ENCODE measurements around the gene COPE.

Gene COPE

DNA sequence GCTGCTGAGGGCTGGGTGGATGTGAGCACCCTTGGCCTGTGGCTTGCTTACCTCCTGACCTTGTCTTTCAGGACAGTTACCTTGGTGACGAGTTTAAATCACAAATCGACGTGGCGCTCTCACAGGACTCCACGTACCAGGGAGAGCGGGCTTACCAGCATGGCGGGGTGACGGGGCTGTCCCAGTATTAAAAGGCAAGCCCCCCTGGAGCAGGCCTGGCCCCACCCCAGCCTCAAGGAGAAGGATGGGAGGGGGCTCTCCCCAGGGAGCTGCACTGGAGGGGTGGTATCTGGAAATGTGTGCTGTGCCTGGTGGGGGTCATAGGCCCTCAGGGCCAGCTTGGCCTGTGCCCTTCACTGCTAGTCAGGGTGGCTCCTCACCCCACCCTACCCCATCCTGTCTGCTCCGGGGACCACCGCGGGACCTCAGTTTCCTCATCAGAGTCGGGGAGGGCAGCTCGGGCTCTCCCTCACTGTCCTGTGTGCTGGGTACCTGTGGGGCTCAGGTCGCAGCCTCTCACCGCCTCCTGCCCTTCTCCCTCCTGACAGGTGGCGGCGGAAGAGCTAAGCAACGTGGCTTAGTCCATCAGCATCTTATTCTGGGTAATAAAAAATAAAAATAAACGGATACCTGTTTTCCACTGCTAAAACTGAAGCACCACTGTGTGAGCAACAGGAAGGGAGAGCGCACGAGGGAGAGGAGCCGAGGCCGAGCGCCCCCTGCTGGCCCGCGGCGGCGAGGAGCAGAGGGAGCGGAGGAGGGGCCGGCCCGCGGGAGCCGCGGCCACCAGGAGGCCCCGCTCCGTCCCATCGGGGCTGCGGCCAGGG is 53.0 kb downstream of the COPE start:
- peak; percentile 66 for DNase-seq

DNA sequence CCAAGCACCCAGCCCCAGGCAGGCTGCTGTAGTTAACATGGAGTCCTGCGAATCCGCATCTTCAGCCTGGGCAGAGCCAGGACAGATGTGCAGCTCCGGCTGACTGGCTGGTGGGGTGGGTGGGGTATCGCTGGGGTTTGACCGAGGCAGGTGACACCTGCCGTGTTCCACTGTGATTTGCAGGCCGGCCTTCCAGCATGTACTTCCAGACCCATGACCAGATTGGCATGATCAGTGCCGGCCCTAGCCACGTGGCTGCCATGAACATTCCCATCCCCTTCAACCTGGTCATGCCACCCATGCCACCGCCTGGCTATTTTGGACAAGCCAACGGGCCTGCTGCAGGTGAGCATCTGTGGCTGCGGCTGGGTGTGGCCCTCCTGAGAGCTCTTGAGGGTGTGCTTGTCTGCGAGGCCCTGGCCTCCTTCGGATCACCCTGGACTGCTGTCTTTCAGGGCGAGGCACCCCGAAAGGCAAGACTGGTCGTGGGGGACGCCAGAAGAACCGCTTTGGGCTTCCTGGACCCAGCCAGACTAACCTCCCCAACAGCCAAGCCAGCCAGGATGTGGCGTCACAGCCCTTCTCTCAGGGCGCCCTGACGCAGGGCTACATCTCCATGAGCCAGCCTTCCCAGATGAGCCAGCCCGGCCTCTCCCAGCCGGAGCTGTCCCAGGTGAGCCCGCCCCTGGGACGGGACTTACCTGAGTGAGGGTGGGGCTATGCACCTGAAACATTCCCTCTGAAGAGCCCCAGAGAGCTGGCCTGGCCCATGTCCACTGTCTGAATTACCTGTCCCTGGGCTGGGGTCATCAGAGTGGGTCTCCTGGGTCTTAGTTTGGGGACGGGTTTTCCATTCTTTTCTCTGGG is 53.8 kb downstream of the COPE start:
- no peak for DNase-seq

DNA sequence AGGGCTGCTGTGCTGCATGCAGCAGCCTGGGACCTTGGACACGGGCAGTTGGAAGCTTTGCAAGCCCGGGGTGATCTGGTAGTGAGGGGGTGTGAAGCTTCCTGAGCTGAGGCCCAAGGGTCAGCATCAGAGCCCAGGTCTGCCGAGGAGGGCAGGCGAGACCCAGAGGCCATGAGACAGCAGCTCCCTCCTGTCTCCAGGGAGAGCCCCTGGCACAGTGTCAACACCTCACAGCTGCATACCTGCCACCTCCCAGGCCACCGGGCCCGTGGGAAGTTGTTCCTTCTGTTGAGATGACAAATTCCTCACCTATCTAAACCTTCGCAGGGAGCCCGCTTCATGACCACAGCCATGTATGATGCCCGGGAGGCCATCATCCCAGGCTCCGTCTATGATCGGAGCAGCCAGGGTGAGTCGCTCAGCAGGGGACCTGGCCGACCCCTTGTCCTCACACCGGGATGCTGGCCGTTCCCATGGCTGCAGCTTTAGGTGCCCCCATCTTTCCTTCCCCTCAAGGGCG is 55.3 kb downstream of the COPE start:
- no peak for DNase-seq

DNA sequence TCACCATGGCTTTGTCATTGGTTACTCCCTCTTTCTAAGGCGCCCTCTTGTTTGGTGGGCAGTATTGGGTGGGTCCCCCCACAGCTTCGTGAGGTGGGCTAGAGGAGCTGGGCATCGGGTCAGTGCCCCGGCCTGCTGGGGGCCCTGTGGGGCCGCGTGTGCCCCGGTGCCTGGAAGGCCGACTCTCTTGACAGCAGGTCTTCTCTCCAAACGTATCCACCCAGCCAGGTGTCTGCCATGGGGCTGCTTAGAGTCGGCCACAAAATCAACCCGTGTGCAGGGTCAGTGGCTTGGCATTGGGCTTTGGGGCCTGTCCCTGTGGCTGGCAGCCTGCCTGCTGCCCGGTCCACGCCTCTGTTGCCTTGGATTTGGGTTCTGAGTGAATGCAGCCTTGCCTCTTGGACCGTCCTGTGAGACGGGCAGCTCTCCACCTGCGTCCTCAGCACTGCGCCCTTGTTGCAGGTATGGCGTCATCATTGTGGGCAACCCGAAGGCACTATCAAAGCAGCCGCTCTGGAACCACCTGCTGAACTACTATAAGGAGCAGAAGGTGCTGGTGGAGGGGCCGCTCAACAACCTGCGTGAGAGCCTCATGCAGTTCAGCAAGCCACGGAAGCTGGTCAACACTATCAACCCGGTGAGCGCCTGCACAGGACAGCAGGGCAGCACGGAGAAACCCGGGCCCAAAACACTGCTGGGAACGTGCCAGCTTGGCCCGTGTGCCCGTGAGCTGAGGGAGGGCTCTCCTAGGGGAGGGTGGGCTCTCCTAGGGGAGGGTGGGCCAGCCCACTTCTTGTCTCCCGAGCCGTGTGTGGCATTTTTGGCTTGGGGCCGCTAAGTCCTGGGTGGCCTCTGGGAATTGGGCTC is 56.0 kb downstream of the COPE start:
- no peak for DNase-seq

DNA sequence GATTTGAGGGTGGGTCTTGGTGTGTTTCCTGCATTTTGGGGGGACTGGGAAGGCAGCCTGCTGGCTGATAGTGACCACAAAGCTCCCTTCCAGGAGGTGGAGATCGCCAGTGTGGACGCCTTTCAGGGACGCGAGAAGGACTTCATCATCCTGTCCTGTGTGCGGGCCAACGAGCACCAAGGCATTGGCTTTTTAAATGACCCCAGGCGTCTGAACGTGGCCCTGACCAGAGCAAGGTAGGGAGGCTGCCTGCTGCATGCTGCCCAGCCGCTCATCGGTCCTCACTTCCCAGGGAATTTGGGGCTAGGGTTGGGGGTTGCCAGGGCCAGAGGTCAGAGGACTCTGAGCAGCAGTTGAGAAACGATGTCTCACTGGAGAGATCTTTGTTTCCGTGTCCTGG is 57.3 kb downstream of the COPE start:
- no peak for DNase-seq

DNA sequence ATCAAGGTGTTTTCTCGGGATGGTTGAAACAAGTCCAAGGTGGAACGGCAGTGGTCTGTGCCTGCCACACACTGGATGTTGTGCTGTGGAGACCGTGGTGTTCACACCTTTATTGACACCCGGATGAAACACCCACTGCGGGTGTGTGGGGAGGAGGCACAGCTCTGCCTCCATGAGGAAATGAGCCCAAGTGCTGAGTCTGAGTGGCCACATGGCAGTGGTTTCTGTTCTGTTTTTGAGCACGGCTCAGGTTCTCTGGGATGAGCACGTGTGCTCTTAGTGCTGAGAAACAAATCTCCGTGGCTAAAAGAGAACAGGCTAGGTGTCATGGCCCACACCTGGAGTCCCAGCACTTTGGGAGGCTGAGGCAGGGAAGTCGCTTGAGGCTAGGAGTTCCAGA is 58.0 kb downstream of the COPE start:
- no peak for DNase-seq

DNA sequence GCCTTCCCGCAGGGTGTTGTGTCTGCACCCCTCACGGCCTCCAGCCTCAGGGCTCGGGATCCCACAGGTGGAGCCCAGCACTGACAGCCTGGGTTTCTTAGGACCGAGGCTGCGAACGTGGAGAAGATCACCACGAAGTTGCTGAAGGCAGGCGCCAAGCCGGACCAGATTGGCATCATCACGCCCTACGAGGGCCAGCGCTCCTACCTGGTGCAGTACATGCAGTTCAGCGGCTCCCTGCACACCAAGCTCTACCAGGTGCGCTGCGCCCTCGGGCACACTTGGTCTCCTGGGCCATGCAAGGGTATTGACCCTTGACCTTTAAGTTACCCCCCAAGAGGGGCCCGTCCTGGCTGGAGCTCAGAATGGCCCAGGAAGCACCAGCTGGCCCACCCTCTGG is 58.5 kb downstream of the COPE start:
- no peak for DNase-seq

DNA sequence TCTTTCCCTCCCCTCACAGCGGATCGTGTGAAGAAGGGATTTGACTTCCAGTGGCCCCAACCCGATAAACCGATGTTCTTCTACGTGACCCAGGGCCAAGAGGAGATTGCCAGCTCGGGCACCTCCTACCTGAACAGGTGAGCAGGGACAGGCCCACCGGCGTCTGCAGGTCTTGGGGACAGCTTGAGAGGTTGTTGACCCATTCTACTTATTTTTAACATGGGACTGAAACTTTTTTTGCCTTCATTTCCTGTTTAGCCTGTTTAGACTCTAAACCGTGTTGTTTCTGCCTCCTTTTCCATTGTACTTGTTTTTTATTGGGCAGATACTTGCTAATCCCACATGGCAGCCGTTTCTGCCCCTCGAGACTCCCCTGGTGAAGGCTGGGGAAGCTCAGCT is 58.9 kb downstream of the COPE start:
- DNase-seq = no peak

DNA sequence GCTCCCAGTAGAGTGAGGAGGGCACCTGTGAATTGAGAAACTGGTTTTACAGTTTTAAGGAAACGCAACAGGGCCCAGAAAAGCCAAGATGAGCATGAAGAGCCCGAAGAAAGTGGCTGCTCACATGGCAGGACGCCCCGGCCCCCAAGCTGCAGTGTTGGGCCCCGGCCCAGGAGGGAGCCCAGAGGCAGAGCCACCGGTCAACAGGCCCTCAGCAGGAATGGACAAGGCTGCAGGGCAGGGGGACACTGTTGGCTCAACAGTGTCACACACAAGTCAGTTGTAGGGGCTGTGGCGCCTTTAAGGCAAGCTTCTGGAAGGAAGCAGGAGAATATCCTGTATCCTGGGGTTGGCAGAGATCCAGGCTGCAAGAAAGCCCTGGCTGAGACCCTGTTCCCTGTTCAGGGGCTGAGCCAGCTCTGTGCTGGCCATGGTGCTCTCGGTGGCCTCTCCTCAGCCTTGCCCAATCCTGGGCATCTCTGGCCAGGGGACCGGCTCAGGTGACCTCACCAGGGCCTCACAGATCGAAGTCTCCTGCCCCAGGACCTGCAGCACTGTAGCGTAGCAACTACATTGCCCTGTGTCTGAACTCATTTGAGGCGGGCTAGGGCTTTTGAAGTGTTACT is 59.4 kb downstream of the COPE start:
- DNase-seq = no peak

DNA sequence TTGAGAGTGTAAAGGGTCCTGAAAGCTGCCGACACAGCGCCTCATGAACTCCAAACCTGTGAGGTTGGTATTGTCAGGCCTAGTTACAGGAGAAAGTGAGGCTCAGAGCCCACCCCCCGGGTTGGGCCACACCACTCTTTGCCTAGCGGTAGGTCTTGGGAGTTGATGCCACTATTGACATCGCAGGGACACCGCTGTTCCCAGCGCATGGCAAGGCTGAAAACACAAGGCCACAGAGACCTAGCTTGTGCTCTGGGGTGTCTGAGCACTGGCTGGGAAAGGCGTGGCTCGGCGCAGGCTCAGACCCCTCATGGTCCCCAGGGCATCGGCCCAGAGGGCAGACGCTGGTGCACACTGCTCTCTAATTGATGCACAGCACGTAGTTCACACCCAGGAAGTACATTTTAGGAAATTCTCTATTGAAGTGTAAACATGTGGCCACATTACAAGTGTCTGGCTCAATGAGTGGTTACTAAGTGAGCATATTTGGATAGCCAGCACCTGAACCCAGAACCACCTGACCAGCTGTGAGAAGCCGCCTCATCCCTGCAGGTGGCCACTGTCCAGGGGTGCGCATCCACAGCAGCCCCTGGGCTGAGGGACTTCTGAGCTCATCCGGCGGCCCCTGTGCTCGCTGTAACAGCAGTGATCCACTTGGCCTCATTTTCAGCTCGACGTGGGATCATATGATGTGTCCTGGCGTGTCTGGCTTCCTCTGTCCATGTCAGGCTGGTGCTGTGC is 60.1 kb downstream of the COPE start:
- DNase-seq = no peak

DNA sequence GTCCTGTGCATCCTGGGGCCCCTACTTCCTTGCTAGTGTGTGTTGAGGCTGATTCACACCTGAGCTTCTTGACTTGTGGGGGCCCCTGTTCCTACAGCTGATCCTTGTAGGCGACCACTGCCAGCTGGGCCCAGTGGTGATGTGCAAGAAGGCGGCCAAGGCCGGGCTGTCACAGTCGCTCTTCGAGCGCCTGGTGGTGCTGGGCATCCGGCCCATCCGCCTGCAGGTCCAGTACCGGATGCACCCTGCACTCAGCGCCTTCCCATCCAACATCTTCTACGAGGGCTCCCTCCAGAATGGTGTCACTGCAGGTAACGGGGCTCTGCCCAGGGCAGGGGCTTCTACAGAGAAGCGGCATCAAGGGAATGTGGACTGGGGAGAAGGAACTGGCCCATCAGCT is 62.0 kb downstream of the COPE start:
- DNase-seq = no peak

DNA sequence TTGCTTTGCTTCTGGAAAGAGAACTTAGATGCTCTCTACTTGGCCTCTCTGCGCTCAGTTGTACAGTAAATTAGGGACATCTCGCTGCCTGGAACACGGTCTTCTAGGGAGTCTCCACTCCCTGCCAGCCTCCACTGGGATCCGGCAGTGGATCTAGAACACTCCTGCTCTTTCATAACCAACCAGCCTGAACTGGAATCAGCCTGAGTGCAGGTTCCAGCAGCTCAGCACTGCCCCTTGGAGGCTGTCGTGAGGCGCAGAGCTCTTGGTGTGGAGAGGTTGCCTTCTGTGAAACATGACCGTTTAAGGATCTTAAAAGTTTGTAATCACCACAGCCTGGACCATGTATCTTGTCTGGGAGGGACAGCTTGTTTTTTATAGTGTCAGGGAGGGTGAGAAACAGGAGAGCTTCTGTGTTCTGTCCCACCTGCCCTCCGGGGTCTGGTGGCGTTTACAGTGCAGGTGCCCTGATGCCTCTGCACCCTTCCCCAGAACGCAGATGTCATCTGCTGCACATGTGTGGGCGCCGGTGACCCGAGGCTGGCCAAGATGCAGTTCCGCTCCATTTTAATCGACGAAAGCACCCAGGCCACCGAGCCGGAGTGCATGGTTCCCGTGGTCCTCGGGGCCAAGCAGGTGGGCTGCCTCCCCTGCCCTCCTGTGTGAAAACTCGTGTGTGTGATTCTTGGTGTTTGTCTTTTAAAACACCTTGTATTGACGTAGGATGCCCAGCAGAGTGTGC is 62.6 kb downstream of the COPE start:
- DNase-seq = no peak

DNA sequence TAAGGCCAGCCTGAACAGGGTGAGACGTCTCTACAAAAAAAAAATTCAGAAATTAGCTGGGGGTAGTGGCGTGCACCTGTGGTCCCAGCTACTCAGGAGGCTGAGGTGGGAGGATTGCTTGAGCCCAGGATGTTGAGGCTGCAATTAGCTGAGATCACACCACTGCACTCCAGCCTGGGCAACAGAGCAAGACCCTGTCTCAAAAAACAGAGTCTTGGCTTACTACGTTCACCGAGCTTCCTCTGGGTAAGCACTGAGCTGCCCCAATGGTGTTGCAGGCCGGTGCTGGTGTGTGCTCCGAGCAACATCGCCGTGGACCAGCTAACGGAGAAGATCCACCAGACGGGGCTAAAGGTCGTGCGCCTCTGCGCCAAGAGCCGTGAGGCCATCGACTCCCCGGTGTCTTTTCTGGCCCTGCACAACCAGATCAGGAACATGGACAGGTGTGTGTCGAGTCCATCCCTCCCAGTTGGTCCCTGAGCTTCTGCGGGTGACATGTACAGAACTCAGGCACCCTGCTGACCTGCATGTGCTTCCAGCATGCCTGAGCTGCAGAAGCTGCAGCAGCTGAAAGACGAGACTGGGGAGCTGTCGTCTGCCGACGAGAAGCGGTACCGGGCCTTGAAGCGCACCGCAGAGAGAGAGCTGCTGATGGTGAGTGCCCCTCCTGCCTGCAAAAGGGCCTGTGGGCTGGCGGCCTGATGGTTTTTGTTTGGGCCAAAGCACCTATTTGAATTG is 63.4 kb downstream of the COPE start:
- no peak for DNase-seq

DNA sequence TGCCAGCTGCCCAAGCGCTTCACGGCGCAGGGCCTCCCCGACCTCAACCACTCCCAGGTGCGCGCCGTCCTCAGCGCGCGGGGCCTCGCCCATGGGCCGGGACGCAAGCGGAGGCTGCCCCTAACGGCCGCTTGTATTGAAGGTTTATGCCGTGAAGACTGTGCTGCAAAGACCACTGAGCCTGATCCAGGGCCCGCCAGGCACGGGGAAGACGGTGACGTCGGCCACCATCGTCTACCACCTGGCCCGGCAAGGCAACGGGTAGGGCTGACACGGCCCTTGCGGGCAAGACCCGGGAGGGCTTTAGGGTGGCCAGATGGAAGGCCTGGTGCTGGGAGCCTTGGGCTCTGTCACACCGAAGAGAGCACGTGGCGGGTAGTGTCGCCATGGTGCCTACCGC is 64.2 kb downstream of the COPE start:
- DNase-seq = no peak

DNA sequence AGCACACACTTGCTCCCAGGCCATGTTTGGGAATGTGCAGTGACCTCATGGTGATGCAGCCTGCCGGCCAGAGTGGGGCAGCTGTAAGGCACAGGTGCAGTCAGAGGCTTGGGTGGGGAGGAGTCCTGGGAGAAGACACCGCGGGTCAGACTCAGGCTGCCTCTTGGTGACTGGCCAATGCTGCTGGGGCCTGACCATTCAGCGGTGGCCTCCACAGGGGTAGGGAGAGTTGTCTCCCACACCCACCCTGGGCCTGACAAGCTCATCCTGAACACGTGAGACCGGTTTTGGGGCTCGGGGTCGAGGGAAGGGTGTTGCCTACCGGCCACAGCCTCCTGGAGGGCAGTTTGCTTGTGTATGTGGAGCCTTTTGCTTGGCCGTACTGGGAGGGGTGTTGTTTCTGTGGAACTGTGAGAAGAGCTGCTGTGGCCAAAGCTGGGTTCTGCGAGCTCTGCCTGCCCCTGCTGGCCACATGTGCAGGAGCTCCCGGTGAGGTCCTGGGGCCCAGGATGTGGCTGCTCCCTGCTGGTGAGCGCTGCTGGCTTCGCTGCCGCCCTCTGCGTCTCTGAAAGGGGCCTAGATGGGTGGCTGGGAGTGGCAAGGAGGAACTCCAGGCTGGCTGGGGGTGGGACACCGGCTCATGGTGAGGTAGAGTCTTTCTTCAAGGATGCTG is 65.3 kb downstream of the COPE start:
- no peak for DNase-seq

DNA sequence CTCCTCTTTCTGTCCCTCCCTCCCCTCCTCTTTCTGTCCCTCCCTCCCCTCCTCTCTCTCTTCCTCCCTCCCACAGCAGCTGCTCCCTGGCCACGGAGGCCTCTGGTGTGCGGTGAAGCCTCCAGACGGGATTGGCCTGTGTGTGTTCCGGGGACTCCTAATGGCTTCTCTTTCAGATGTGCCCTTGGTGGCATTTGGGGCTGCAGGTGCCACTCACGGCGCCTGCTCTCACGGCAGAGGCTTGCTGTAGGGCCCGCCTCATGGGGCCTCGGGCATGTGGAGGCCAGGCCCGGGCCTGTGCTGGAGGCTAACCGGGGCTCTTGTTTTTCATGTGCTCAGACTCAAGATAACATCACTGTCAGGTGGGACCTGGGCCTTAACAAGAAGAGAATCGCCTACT is 66.5 kb downstream of the COPE start:
- no peak for DNase-seq

DNA sequence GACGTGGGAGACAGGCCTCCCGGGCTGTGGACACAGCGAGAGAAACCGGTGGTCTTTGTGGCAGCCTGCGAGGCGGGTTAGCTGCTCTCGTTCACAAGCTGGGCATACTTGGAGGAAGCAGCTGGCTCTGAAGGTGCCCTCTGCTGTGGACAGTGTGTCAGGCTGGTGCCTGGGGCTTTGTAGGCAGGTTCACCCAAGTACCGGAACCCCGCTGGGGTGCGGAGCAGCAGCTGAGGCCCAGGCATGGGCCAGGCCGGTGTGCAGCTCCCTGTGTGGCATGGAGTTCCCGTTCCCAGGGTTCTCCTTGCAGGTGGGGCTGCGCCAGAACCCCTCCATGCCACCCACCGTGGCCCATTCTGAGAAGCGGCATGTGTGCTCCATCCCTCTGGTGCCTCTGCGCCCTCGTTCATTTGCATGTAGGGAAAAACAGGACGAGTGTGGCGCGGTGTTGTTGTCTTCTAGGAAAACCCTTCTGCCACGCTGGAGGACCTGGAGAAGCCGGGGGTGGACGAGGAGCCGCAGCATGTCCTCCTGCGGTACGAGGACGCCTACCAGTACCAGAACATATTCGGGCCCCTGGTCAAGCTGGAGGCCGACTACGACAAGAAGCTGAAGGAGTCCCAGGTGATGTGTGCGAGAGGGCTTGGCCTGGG is 67.4 kb downstream of the COPE start:
- DNase-seq = no peak

DNA sequence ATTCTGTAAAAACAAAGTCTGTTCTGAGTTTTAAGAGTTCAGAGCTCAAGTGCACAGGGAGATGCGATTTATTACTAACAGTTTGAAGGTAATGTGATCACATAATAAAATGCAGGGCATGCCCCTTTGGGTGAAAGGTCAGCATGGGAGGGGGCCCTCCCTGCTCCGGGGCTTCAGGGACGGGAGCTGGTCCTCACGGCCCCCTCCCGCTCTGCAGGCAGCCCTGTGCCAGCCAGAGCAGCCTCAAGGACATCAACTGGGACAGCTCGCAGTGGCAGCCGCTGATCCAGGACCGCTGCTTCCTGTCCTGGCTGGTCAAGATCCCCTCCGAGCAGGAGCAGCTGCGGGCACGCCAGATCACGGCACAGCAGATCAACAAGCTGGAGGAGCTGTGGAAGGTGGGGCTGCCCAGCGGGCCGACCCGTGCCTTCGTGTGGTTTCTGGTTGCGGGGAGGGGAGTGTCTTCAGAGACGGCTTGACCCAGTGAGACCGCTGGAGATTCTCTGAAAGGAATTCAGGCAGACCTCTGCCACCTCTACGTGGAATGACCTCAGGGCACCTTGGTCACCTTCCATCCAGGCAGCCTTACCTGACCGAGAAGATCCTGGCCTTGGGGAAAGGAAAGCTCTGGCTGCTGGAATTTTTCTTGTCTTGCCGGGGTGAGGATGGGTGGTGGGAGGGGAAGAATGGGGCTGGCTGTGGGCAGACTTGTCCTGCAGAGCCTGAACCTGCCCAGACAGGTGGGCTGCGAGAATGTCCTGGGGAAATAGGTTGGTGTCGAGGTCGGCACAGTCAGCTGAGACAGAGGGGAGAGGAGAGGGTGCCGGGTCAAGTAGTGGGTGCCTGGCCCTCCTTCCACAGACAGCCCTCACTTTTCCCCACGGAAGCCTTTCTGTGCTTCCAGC is 68.5 kb downstream of the COPE start:
- DNase-seq = no peak

Data from CD4-positive, alpha-beta T cell treated with Interleukin-12 subunit alpha and Interleukin-12 subunit beta, for 1 hour (primary cell).